Measurements from ENCODE around the gene TUBGCP2. TPM values are rescaled to one million over a fixed set of nuclear protein-coding genes. Genes with fewer than 3 reads are reported as not detected.

Gene TUBGCP2
- total and polyA plus RNA-seq, 12 donors, result 31.5 to 77.6 (median 37.3) TPM

- Histone ChIP-seq H3K4me3 (no peak overlapping the region), H3K36me3 (peaks cover 0 to 4% (median 0%) of the 10 kb centered on the region in 9 donors), H3K27ac (peak overlapping the region in 7 of 10 donors; percentile 23 to 94 (median 39)), H3K4me1 (peaks cover 10 to 69% (median 41%) of the 10 kb centered on the region in 9 donors), H3K9me3 (no peaks in the 10 kb centered on the region), H3K27me3 (peaks cover 0 to under 1% (median 0%) of the 10 kb centered on the region in 7 donors)
- DNase-seq (no peak), ATAC-seq (no peak)
- intact Hi-C loops (cut with DNase I), result no loop called here
- 68 to 72% methylated on average over 12 of the region's 12 CpGs for WGBS, 2 donors
- TF ChIP-seq CTCF (IDR thresholded peaks at IDR 0.05), result no peak
These were observed 49.1 kb downstream of the TUBGCP2 start for GRCh38 chr10:133259602-133259989.

GRCh38 chr10:133258818-133259601, 49.7 kb downstream of the TUBGCP2 start:
- intact Hi-C loops (cut with DNase I), result no loop called here
- peaks cover 10 to 63% (median 41%) of the 10 kb centered on the region in 9 donors for H3K4me1 ChIP-seq
- peaks cover 0 to 7% (median 0%) of the 10 kb centered on the region in 7 donors for H3K27me3 ChIP-seq
- H3K4me3 ChIP-seq, result peak overlapping the region in 1 of 10 donors; percentile 12
- 48 to 60% methylated on average over 24 of the region's 24 CpGs for WGBS, 2 donors
- peak overlapping the region in 9 of 10 donors; percentile 23 to 94 (median 62) for H3K27ac ChIP-seq
- H3K36me3 ChIP-seq, result peaks cover 0 to 4% (median 0%) of the 10 kb centered on the region in 9 donors
- H3K9me3 ChIP-seq, result no peaks in the 10 kb centered on the region
- ATAC-seq (peak in 7 of 8 donors; percentile 4 to 58 (median 18)), DNase-seq (peak; percentile 72 to 78)
- no peak for TF ChIP-seq CTCF (IDR thresholded peaks at IDR 0.05)

GRCh38 chr10:133258066-133258817, 50.4 kb downstream of the TUBGCP2 start:
- Histone ChIP-seq H3K36me3 (peaks cover 0 to 4% (median 0%) of the 10 kb centered on the region in 9 donors), H3K9me3 (no peaks in the 10 kb centered on the region), H3K27ac (peak overlapping the region in 9 of 10 donors; percentile 23 to 94 (median 62)), H3K4me3 (peak overlapping the region in 3 of 10 donors; percentile 22 to 30 (median 29)), H3K27me3 (peaks cover 0 to 7% (median 0%) of the 10 kb centered on the region in 7 donors), H3K4me1 (peaks cover 10 to 64% (median 41%) of the 10 kb centered on the region in 9 donors)
- intact Hi-C loops (cut with DNase I), result no loop called here
- 66 to 79% methylated on average over 21 of the region's 21 CpGs for WGBS, 2 donors
- ATAC-seq, result peak in 1 of 8 donors; percentile 1
- DNase-seq, result no peak
- no peak for TF ChIP-seq CTCF (IDR thresholded peaks at IDR 0.05)

GRCh38 chr10:133257489-133258065, 51.1 kb downstream of the TUBGCP2 start:
- Histone ChIP-seq H3K36me3 (no peaks in the 10 kb centered on the region), H3K4me3 (peak overlapping the region in 6 of 10 donors; percentile 16 to 41 (median 30)), H3K9me3 (no peaks in the 10 kb centered on the region), H3K27ac (peak overlapping the region in 6 of 10 donors; percentile 44 to 94 (median 64)), H3K4me1 (peaks cover 9 to 60% (median 37%) of the 10 kb centered on the region in 9 donors), H3K27me3 (peaks cover 0 to 11% (median 0%) of the 10 kb centered on the region in 7 donors)
- WGBS, 2 donors, result 3 to 5% methylated on average over 27 of the region's 27 CpGs
- peak in 7 of 9 donors; percentile 26 to 57 (median 47) for TF ChIP-seq CTCF (IDR thresholded peaks at IDR 0.05)
- ATAC-seq, result peak in 7 of 8 donors; percentile 5 to 52 (median 43)
- peak; percentile 59 to 65 for DNase-seq
- intact Hi-C loops (cut with DNase I), result no loop called here
